IMR-90 (cell line): ENCODE measurements around the gene SYNE1. TPM values are rescaled to one million over a fixed set of nuclear protein-coding genes. Genes with fewer than 3 reads are reported as not detected.

Experiments used
- ATAC-seq: fragments of 200-7000 bp; cut with Tn5 transposase; 2 replicates; pipeline ENCODE4 v1.9.1; 2020; ENCODE audit warnings: low read depth, mild to moderate bottlenecking, moderate library complexity
- BruUV-seq: library from RNA; stranded (reverse); fragments of 400-500 nt; replicated peaks from 2 replicates; lab custom pipeline; 2021; lab: Mats Ljungman, UMichigan
- CTCF ChIA-PET: fragments of 300-600 bp; formaldehyde crosslinking; extraction: SDS; loops from one replicate; lab custom pipeline; 2021; ENCODE audit warnings: antibody characterized with exemption; lab: Yijun Ruan, JAX
- POLR2A ChIA-PET: fragments of 300-600 bp; sonication (Branson Sonifier 250); formaldehyde crosslinking; loops from one replicate; lab custom pipeline; 2022; ENCODE audit warnings: antibody characterized with exemption; ENCODE audit not compliant: unreplicated experiment; lab: Charles Lee
- DNase-seq: peaks from one replicate; pipeline ENCODE4 v3.0.0; 2013
- H2AFZ ChIP-seq: replicated peaks from 2 replicates; pipeline ENCODE3; 2013; ENCODE audit warnings: low read length, mild to moderate bottlenecking; ENCODE audit not compliant: poor library complexity
- H2AK5ac ChIP-seq: 2 replicates; pipeline ENCODE4 v1.6.1; 2013; ENCODE audit warnings: low read depth, low read length, inconsistent platforms
- H2AK9ac ChIP-seq: replicated peaks from 2 replicates; pipeline ENCODE3; 2013; ENCODE audit warnings: mild to moderate bottlenecking, low read depth, low read length, moderate library complexity; ENCODE audit not compliant: poor library complexity
- H2BK120ac ChIP-seq: 2 replicates; pipeline ENCODE4 v1.6.1; 2013; ENCODE audit warnings: low read depth, low read length, inconsistent platforms
- H2BK15ac ChIP-seq: 3 replicates; pipeline ENCODE4 v1.6.1; 2013; ENCODE audit warnings: low read depth, low read length, inconsistent platforms
- H2BK20ac ChIP-seq: 2 replicates; pipeline ENCODE4 v1.6.1; 2013; ENCODE audit warnings: low read depth, mild to moderate bottlenecking, inconsistent platforms, low read length, moderate library complexity
- H2BK5ac ChIP-seq: 2 replicates; pipeline ENCODE4 v1.6.1; 2013; ENCODE audit warnings: mild to moderate bottlenecking, low read depth, low read length, inconsistent platforms; ENCODE audit not compliant: poor library complexity, severe bottlenecking
- H3K14ac ChIP-seq: replicated peaks from 2 replicates; pipeline ENCODE4 v1.6.1; 2013; ENCODE audit warnings: low read depth, low read length, inconsistent platforms
- H3K18ac ChIP-seq: 2 replicates; pipeline ENCODE4 v1.6.1; 2013; ENCODE audit warnings: low read depth, low read length, control low read depth
- H3K23ac ChIP-seq: 2 replicates; pipeline ENCODE4 v1.6.1; 2013; ENCODE audit warnings: low read depth, low read length, inconsistent platforms
- H3K27ac ChIP-seq: 2 replicates; pipeline ENCODE4 v1.5.1; 2013; ENCODE audit warnings: mild to moderate bottlenecking, control low read depth, low read length; ENCODE audit not compliant: insufficient read depth
- H3K27me3 ChIP-seq: 2 replicates; pipeline ENCODE4 v1.6.1; 2013; ENCODE audit warnings: low read length; ENCODE audit not compliant: control insufficient read depth, insufficient read depth
- H3K36me3 ChIP-seq: 2 replicates; pipeline ENCODE4 v1.6.1; 2013; ENCODE audit warnings: low read length, mixed read lengths; ENCODE audit not compliant: control insufficient read depth, insufficient read depth
- H3K4ac ChIP-seq: 2 replicates; pipeline ENCODE4 v1.6.1; 2013; ENCODE audit warnings: low read depth, low read length, inconsistent platforms
- H3K4me1 ChIP-seq: 2 replicates; pipeline ENCODE4 v1.6.1; 2013; ENCODE audit warnings: low read length, mixed read lengths; ENCODE audit not compliant: control insufficient read depth, insufficient read depth
- H3K4me2 ChIP-seq: 2 replicates; pipeline ENCODE4 v1.6.1; 2013; ENCODE audit warnings: low read depth, mild to moderate bottlenecking, control low read depth, low read length, moderate library complexity
- H3K4me3 ChIP-seq: 2 replicates; pipeline ENCODE4 v1.5.1; 2013; ENCODE audit warnings: low read depth, mild to moderate bottlenecking, control low read depth, low read length, moderate library complexity; ENCODE audit not compliant: insufficient read depth
- H3K56ac ChIP-seq: 2 replicates; pipeline ENCODE4 v1.6.1; 2013; ENCODE audit warnings: low read length, inconsistent platforms; ENCODE audit not compliant: insufficient read depth; ENCODE audit errors: extremely low read depth
- H3K79me1 ChIP-seq, 2 experiments: 2 replicates each; pipeline ENCODE4 v1.6.1; 2013; ENCODE audit warnings: low read length in 2 of 2, inconsistent platforms in 1 of 2, low read depth in 1 of 2
- H3K9ac ChIP-seq: 2 replicates; pipeline ENCODE4 v1.6.1; 2013; ENCODE audit warnings: low read depth, low read length, control low read depth
- H3K9me1 ChIP-seq: 2 replicates; pipeline ENCODE4 v1.6.1; 2013; ENCODE audit warnings: low read length, inconsistent platforms; ENCODE audit not compliant: insufficient read depth
- H3K9me3 ChIP-seq: 2 replicates; pipeline ENCODE4 v1.6.1; 2013; ENCODE audit warnings: low read length; ENCODE audit not compliant: control insufficient read depth, insufficient read depth
- H4K20me1 ChIP-seq: 2 replicates; pipeline ENCODE4 v1.6.1; 2013; ENCODE audit warnings: low read length, inconsistent platforms; ENCODE audit not compliant: insufficient read depth
- H4K5ac ChIP-seq: 2 replicates; pipeline ENCODE4 v1.6.1; 2013; ENCODE audit warnings: mild to moderate bottlenecking, low read depth, low read length, control low read depth
- H4K8ac ChIP-seq, 2 experiments: 2 replicates each; pipeline ENCODE4 v1.6.1; 2013; ENCODE audit warnings: low read depth in 2 of 2, low read length in 2 of 2, control low read depth in 1 of 2, inconsistent platforms in 1 of 2
- H4K91ac ChIP-seq: 2 replicates; pipeline ENCODE4 v1.6.1; 2013; ENCODE audit warnings: low read depth, low read length, inconsistent platforms; ENCODE audit not compliant: insufficient read depth
- BHLHE40 ChIP-seq: fragments of 150-350 bp; IDR thresholded peaks from 2 replicates; pipeline ENCODE4 v1.6.1; 2016; ENCODE audit warnings: mild to moderate bottlenecking, low read depth, low read length
- CEBPB ChIP-seq: IDR thresholded peaks from 2 replicates; pipeline ENCODE4 v1.6.1; 2012; ENCODE audit warnings: low read depth, low read length, improper control_type of control experiment
- CHD1 ChIP-seq: IDR thresholded peaks from 2 replicates; pipeline ENCODE4 v1.6.1; 2012; ENCODE audit warnings: low read depth, low read length, improper control_type of control experiment
- CTCF ChIP-seq: conservative IDR thresholded peaks from 2 replicates; pipeline ENCODE4 v1.5.1; 2012; ENCODE audit warnings: mild to moderate bottlenecking, low read depth, low read length, improper control_type of control experiment
- ELK1 ChIP-seq: fragments of 150-350 bp; IDR thresholded peaks from 2 replicates; pipeline ENCODE4 v1.6.1; 2016; ENCODE audit warnings: low read depth, mild to moderate bottlenecking, low read length, moderate library complexity, borderline replicate concordance
- FOS ChIP-seq: fragments of 150-350 bp; IDR thresholded peaks from 2 replicates; pipeline ENCODE4 v1.6.1; 2016; ENCODE audit warnings: low read depth, low read length
- MAFK ChIP-seq: IDR thresholded peaks from 2 replicates; pipeline ENCODE4 v1.6.1; 2012; ENCODE audit warnings: low read depth, low read length, improper control_type of control experiment
- MAZ ChIP-seq: IDR thresholded peaks from 2 replicates; pipeline ENCODE4 v1.6.1; 2012; ENCODE audit warnings: low read depth, mild to moderate bottlenecking, low read length, improper control_type of control experiment, moderate library complexity, borderline replicate concordance
- MXI1 ChIP-seq: IDR thresholded peaks from 2 replicates; pipeline ENCODE4 v1.6.1; 2012; ENCODE audit warnings: low read depth, mild to moderate bottlenecking, low read length, moderate library complexity, borderline replicate concordance
- NFE2L2 ChIP-seq: fragments of 150-350 bp; IDR thresholded peaks from 2 replicates; pipeline ENCODE4 v1.6.1; 2016; ENCODE audit warnings: low read depth, mild to moderate bottlenecking, low read length
- POLR2A ChIP-seq: IDR thresholded peaks from 2 replicates; pipeline ENCODE4 v1.6.1; 2012; ENCODE audit warnings: mild to moderate bottlenecking, low read depth, low read length
- RAD21 ChIP-seq: IDR thresholded peaks from 2 replicates; pipeline ENCODE4 v1.6.1; 2012; ENCODE audit warnings: low read length, improper control_type of control experiment
- RCOR1 ChIP-seq: IDR thresholded peaks from 2 replicates; pipeline ENCODE4 v1.6.1; 2012; ENCODE audit warnings: mild to moderate bottlenecking, low read length, improper control_type of control experiment; ENCODE audit not compliant: insufficient replicate concordance
- RFX5 ChIP-seq: IDR thresholded peaks from 2 replicates; pipeline ENCODE4 v1.8.0; 2012; ENCODE audit warnings: low read depth, mild to moderate bottlenecking, low read length, moderate library complexity
- SMC3 ChIP-seq: fragments of 150-350 bp; IDR thresholded peaks from 2 replicates; pipeline ENCODE4 v1.6.1; 2016; ENCODE audit warnings: low read depth, mild to moderate bottlenecking, antibody characterized with exemption, low read length, moderate library complexity
- USF2 ChIP-seq: fragments of 150-350 bp; IDR thresholded peaks from 2 replicates; pipeline ENCODE4 v1.6.1; 2017; ENCODE audit warnings: mild to moderate bottlenecking, antibody characterized with exemption, low read length, low read depth
- WGBS, 2 experiments: methylation state at CpG; one replicate each; pipeline versions ENCODE4 v1.1.5 to v1.1.7; 2013; ENCODE audit warnings: missing lambda C conversion rate in 2 of 2; ENCODE audit not compliant: insufficient read length in 1 of 2; ENCODE audit errors: extremely low coverage in 2 of 2; 5-methylcytosine and 5-hydroxymethylcytosine counted together
- dilution Hi-C: fragments of 300-500 bp; cut with HindIII; formaldehyde crosslinking; loops from one replicate; pipeline ENCODE4 v1.14.3; 2018; ENCODE audit warnings: low sequenced_read_pairs; ENCODE audit not compliant: unreplicated experiment
- in situ Hi-C: fragments of 300-500 bp; cut with MboI; formaldehyde crosslinking; loops from 3 replicates; pipeline ENCODE4 v1.14.3; 2019; ENCODE audit warnings: low sequenced_read_pairs, inconsistent platforms, mixed read lengths
- intact Hi-C: fragments of 100-400 bp; cut with micrococcal nuclease; formaldehyde crosslinking; loops from 2 replicates; pipeline ENCODE4 v1.10.0; 2022
- polyA plus RNA-seq, 3 experiments: library from polyadenylated mRNA; depleted of rRNA; stranded (reverse); fragments of >200 nt; gene quantifications; 2 replicates each; pipeline ENCODE4 v1.2.3, GENCODE V29; 2012; ENCODE audit warnings: low replicate concordance in 1 of 3
- total RNA-seq: library from RNA; depleted of rRNA; stranded (reverse); fragments of >200 nt; gene quantifications from 2 replicates; pipeline ENCODE4 v1.2.3, GENCODE V29; 2012

The SYNE1 gene
- total and polyA plus RNA-seq, 2 of the 4 experiments (the other 2 are of a cell fraction), result 34.1 to 159 TPM

GRCh38 chr6:152136449-152136825 lies 500.7 kb downstream of the SYNE1 start:
- CTCF ChIA-PET, result interaction anchor here (1.1 kb wide), 1 partner anchor 12 kb away, joined by 3 read pairs; no protein-coding TSS in a partner anchor
- dilution Hi-C loops, result no loop called here
- no peak overlapping the region for H2BK15ac ChIP-seq

More at GRCh38 chr6:152136449-152136825, 500.7 kb downstream of the SYNE1 start:
- Histone ChIP-seq H3K27me3 (no peaks in the 10 kb centered on the region), H3K79me1 (peaks cover 0 to 7% of the 10 kb centered on the region in 2 experiments; a peak in 1 of 4 replicates), H3K27ac (no peak overlapping the region), H2BK5ac (no peak overlapping the region), H3K14ac (no peak overlapping the region), H3K4me1 (no peaks in the 10 kb centered on the region), H2AFZ (no peak overlapping the region), H2BK120ac (no peak overlapping the region), H3K4me2 (no peak overlapping the region), H3K4me3 (no peak overlapping the region), H2AK5ac (no peak overlapping the region), H3K9me3 (no peaks in the 10 kb centered on the region), H4K20me1 (no peaks in the 10 kb centered on the region), H3K9me1 (no peaks in the 10 kb centered on the region), H3K4ac (no peak overlapping the region), H2BK20ac (no peak overlapping the region), H3K23ac (no peak overlapping the region), H4K8ac (no peak overlapping the region), H4K5ac (no peak overlapping the region), H3K56ac (no peak overlapping the region), H4K91ac (no peak overlapping the region), H3K9ac (no peak overlapping the region), H3K36me3 (peaks cover 30% of the 10 kb centered on the region), H3K18ac (no peak overlapping the region), H2AK9ac (no peak overlapping the region)
- POLR2A ChIA-PET, result no interaction called here
- ATAC-seq (peak; percentile 32; the same call in 1 of the 2 replicates), DNase-seq (no peak)
- no peak for TF ChIP-seq CTCF
- TF ChIP-seq MAZ, result no peak
- no peak for TF ChIP-seq MAFK
- TF ChIP-seq RFX5, result no peak
- no peak for TF ChIP-seq FOS
- TF ChIP-seq RAD21, result no peak
- no peak for TF ChIP-seq CHD1
- no peak for TF ChIP-seq ELK1
- TF ChIP-seq BHLHE40, result no peak
- no peak for TF ChIP-seq MXI1
- no peak for TF ChIP-seq NFE2L2
- no peak for TF ChIP-seq RCOR1
- TF ChIP-seq CEBPB, result no peak
- no peak for TF ChIP-seq USF2
- TF ChIP-seq SMC3, result no peak
- TF ChIP-seq POLR2A, result no peak
- intact Hi-C loops, result no loop called here
- no TSS peak for BruUV-seq
- no CpG with 5 or more reads among the region's 8 CpGs for WGBS, 2 experiments
- in situ Hi-C loops, result loop anchor here (25.0 kb wide), 1 partner anchor 699 kb away; no protein-coding TSS in a partner anchor
